Measurements from ENCODE around the gene PARD3. TPM values are rescaled to one million over a fixed set of nuclear protein-coding genes. Genes with fewer than 3 reads are reported as not detected.

PARD3 gene
- total RNA-seq, 3 donors from 2014 or later (not counting 1 experiment from before 2014, with no cell fraction given), result 0.14 to 0.49 (median 0.38) TPM

DNA sequence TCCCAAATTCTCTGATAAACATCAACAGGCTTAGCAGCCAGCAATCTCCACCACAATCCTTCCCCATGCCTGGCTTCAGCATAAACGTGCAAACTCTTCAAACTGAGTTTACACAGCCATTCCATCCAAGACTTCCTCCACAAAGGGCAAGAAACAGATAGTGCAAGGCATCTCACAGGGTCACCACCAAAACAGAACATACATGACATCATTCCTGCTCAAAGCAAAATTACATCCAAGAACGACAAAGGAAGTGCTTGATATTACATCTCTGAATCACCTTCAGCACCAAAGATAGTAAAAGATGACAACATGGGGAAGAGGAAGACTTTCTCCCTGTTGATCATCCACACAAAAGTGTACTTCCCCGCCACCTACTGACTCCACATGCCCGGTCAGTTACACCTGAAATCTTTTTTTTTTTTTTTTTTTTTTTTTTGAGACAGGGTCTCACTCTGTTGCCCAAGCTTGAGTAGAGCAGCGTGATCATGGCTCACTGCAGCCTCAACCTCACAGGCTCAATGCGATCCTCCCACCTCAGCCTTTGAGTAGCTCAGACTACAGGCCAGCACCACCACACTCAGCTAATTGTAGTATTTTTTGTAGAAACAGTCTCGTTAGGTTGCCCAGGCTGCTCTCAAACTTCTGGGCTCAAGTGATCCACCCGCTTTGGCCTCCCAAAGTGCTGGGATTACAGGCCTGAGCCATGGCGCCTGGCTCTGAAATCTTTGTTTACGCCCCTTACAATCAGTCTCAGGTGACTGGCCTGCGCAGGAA, 127.5 kb downstream of the PARD3 start:
- H3K4me3 Mint-ChIP-seq, result no peak overlapping the region
- Histone ChIP-seq H3K27ac (ENCODE audit: low read length) (no peak overlapping the region), H3K9me3 (ENCODE audit: control insufficient read depth, insufficient read depth, low read length) (no peaks in the 10 kb centered on the region), H3K4me3 (ENCODE audit: low read length) (no peak overlapping the region), H3K27me3 (ENCODE audit: control insufficient read depth, insufficient read depth, low read length) (no peaks in the 10 kb centered on the region), H3K36me3 (ENCODE audit: control insufficient read depth, insufficient read depth, low read length) (no peaks in the 10 kb centered on the region), H3K4me1 (ENCODE audit: control insufficient read depth, insufficient read depth, low read length) (no peaks in the 10 kb centered on the region)
- peaks cover 0 to 5% of the 10 kb centered on the region in 2 donors for H3K27me3 Mint-ChIP-seq (ENCODE audit: low read depth in 2 of 2)
- ATAC-seq, result no peak
- 87% methylated on average over 8 of the region's 11 CpGs for WGBS (ENCODE audit: insufficient coverage)
- DNase-seq, result no peak
- no peaks in the 10 kb centered on the region for H3K9me3 Mint-ChIP-seq
- H3K27ac Mint-ChIP-seq, result no peak overlapping the region
- H3K4me1 Mint-ChIP-seq, result no peaks in the 10 kb centered on the region
- intact Hi-C loops (cut with micrococcal nuclease), result no loop called here
- TF ChIP-seq, protein P1, sequence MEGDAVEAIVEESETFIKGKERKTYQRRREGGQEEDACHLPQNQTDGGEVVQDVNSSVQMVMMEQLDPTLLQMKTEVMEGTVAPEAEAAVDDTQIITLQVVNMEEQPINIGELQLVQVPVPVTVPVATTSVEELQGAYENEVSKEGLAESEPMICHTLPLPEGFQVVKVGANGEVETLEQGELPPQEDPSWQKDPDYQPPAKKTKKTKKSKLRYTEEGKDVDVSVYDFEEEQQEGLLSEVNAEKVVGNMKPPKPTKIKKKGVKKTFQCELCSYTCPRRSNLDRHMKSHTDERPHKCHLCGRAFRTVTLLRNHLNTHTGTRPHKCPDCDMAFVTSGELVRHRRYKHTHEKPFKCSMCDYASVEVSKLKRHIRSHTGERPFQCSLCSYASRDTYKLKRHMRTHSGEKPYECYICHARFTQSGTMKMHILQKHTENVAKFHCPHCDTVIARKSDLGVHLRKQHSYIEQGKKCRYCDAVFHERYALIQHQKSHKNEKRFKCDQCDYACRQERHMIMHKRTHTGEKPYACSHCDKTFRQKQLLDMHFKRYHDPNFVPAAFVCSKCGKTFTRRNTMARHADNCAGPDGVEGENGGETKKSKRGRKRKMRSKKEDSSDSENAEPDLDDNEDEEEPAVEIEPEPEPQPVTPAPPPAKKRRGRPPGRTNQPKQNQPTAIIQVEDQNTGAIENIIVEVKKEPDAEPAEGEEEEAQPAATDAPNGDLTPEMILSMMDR (IDR thresholded peaks at IDR 0.05), result no peak
- no peaks in the 10 kb centered on the region for H3K36me3 Mint-ChIP-seq

DNA sequence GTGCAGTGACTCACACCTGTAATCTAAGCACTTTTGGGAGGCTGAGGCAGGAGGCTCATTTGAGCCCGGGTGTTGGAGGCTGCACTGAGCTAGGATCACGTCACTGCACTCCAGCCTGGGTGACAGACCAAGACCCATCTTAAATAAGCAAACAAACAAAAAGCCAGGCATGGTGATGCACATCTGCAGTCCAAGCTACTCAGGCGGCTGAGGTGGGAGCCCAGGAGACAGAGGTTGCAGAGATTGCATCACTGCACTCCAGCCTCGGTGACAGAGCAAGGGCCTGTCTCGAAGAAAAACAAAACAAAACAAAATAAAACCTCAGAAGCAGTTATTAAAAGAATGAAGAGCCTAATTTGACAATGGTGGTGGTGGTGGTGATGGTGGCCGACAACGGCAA, 132.5 kb downstream of the PARD3 start:
- H3K4me3 Mint-ChIP-seq, result no peak overlapping the region
- no peak overlapping the region for H3K4me3 ChIP-seq (ENCODE audit: low read length)
- intact Hi-C loops (cut with micrococcal nuclease), result no loop called here
- H3K4me1 ChIP-seq (ENCODE audit: control insufficient read depth, insufficient read depth, low read length), result no peaks in the 10 kb centered on the region
- no peaks in the 10 kb centered on the region for H3K36me3 ChIP-seq (ENCODE audit: control insufficient read depth, insufficient read depth, low read length)
- TF ChIP-seq, protein P1 (IDR thresholded peaks at IDR 0.05), result no peak
- H3K36me3 Mint-ChIP-seq, result no peaks in the 10 kb centered on the region
- no peak for ATAC-seq
- H3K27me3 ChIP-seq (ENCODE audit: control insufficient read depth, insufficient read depth, low read length), result no peaks in the 10 kb centered on the region
- H3K27me3 Mint-ChIP-seq (ENCODE audit: low read depth in 2 of 2), result peaks cover 5 to 7% of the 10 kb centered on the region in 2 donors
- H3K27ac ChIP-seq (ENCODE audit: low read length), result no peak overlapping the region
- WGBS (ENCODE audit: insufficient coverage), result 91% methylated on average over 6 of the region's 7 CpGs
- DNase-seq, result no peak
- no peak overlapping the region for H3K27ac Mint-ChIP-seq
- no peaks in the 10 kb centered on the region for H3K4me1 Mint-ChIP-seq
- H3K9me3 Mint-ChIP-seq, result no peaks in the 10 kb centered on the region
- no peaks in the 10 kb centered on the region for H3K9me3 ChIP-seq (ENCODE audit: control insufficient read depth, insufficient read depth, low read length)

DNA sequence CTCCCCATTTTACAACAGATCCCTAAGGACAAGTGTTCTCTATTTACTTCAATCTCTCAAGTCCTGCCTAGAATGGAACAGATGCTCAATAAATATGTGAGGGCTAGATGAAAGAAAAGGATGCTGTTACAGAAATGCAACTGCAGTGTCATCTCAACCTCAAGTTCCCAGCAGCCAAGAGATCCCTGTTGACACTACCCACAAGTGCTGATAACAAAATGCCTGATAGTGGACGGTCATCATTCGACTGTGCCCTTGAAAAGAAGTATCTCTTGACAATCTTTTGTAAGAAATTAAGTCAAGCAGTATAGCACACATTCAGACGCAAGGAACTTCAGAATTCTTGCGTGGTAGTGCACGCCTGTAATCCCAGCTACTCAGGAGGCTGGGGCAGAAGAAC, 133.2 kb downstream of the PARD3 start:
- Mint-ChIP-seq H3K9me3 (no peaks in the 10 kb centered on the region), H3K4me3 (no peak overlapping the region), H3K36me3 (no peaks in the 10 kb centered on the region), H3K27ac (no peak overlapping the region), H3K27me3 (ENCODE audit: low read depth in 2 of 2) (peaks cover 5 to 7% of the 10 kb centered on the region in 2 donors), H3K4me1 (no peaks in the 10 kb centered on the region)
- no peak overlapping the region for H3K4me3 ChIP-seq (ENCODE audit: low read length)
- H3K27ac ChIP-seq (ENCODE audit: low read length), result no peak overlapping the region
- 82% methylated on average over 5 of the region's 5 CpGs for WGBS (ENCODE audit: insufficient coverage)
- H3K27me3 ChIP-seq (ENCODE audit: control insufficient read depth, insufficient read depth, low read length), result no peaks in the 10 kb centered on the region
- ATAC-seq (no peak), DNase-seq (no peak)
- intact Hi-C loops (cut with micrococcal nuclease), result no loop called here
- TF ChIP-seq, protein P1 (IDR thresholded peaks at IDR 0.05), result no peak
- no peaks in the 10 kb centered on the region for H3K4me1 ChIP-seq (ENCODE audit: control insufficient read depth, insufficient read depth, low read length)
- no peaks in the 10 kb centered on the region for H3K36me3 ChIP-seq (ENCODE audit: control insufficient read depth, insufficient read depth, low read length)
- H3K9me3 ChIP-seq (ENCODE audit: control insufficient read depth, insufficient read depth, low read length), result no peaks in the 10 kb centered on the region

DNA sequence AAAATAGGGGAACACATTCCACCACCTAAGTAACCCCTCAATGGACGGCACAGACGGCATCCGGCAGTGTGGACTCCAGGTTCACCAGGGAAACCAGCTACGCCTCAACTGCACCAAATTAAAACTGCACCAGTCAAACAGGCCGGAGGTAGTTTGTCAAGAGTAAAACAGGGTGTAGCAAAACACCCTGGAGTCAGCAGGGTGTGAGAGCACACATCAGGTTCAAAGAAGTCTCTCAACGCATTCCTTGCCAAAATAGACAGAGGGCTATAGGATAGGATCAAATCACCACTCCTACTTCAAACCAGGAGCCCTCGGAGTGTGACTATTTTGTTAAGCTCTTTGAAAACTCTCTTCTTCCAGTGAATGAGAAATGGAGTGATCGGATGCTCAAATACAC, 135.9 kb downstream of the PARD3 start:
- H3K4me3 Mint-ChIP-seq, result no peak overlapping the region
- H3K27me3 ChIP-seq (ENCODE audit: control insufficient read depth, insufficient read depth, low read length), result no peaks in the 10 kb centered on the region
- H3K36me3 ChIP-seq (ENCODE audit: control insufficient read depth, insufficient read depth, low read length), result no peaks in the 10 kb centered on the region
- no peaks in the 10 kb centered on the region for H3K36me3 Mint-ChIP-seq
- no peak overlapping the region for H3K4me3 ChIP-seq (ENCODE audit: low read length)
- H3K4me1 Mint-ChIP-seq, result no peaks in the 10 kb centered on the region
- intact Hi-C loops (cut with micrococcal nuclease), result no loop called here
- TF ChIP-seq, protein P1 (IDR thresholded peaks at IDR 0.05), result no peak
- no peaks in the 10 kb centered on the region for H3K9me3 ChIP-seq (ENCODE audit: control insufficient read depth, insufficient read depth, low read length)
- no peak overlapping the region for H3K27ac Mint-ChIP-seq
- 96% methylated on average over 6 of the region's 8 CpGs for WGBS (ENCODE audit: insufficient coverage)
- no peak overlapping the region for H3K27ac ChIP-seq (ENCODE audit: low read length)
- ATAC-seq (no peak), DNase-seq (no peak)
- no peaks in the 10 kb centered on the region for H3K9me3 Mint-ChIP-seq
- peaks cover 6 to 18% of the 10 kb centered on the region in 2 donors for H3K27me3 Mint-ChIP-seq (ENCODE audit: low read depth in 2 of 2)
- no peaks in the 10 kb centered on the region for H3K4me1 ChIP-seq (ENCODE audit: control insufficient read depth, insufficient read depth, low read length)
